Right forelimb (tissue), 1 donor: ENCODE measurements around the gene NAA35.

Experiments used
- DNase-seq: peaks from one replicate; pipeline ENCODE4 v3.0.0-alpha.2; 2018

Gene NAA35

GRCh38 chr9:86069206-86069869, 128.4 kb downstream of the NAA35 start:
- DNase-seq: no peak
